ENCODE results near the gene SMG6. TPM values are rescaled to one million over a fixed set of nuclear protein-coding genes. Genes with fewer than 3 reads are reported as not detected.

SMG6 gene
- total RNA-seq, 1 donor from 2014 or later = 38.1 TPM

DNA sequence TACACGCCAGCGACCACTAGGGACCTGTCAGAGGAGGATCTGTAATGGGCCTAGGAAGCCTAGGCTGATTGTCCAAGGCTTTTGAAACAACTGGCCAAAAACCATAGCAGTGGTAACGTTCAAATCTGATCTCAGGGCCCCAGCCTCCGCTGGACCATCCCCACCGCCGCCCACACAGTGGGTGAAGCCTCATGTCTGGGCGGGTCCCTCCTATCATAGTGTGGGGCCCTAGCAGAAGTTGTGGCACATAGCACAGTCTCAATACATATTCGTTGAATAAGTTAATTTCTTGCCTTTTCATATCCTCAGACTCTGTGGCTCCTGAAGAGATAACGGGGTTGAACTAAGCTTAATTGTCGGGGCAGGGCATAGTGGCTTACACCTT lies 272.8 kb downstream of the SMG6 start:
- peak overlapping the region; percentile 93 for H3K4me3 Mint-ChIP-seq (ENCODE audit: unreplicated experiment)
- no peak overlapping the region for H3K27ac Mint-ChIP-seq (ENCODE audit: unreplicated experiment)
- H3K36me3 Mint-ChIP-seq (ENCODE audit: low read depth, unreplicated experiment) = peaks cover 4% of the 10 kb centered on the region
- DNase-seq (ENCODE audit: low spot score) = peak; percentile 60
- peaks cover 10% of the 10 kb centered on the region for H3K4me1 Mint-ChIP-seq (ENCODE audit: unreplicated experiment)
- H3K27me3 Mint-ChIP-seq (ENCODE audit: unreplicated experiment) = peaks cover 12% of the 10 kb centered on the region
- no peaks in the 10 kb centered on the region for H3K9me3 Mint-ChIP-seq (ENCODE audit: unreplicated experiment)
- TF ChIP-seq CTCF (IDR thresholded peaks at IDR 0.05; ENCODE audit: unreplicated experiment) = no peak

GRCh38 chr17:2029911-2030778 lies 273.4 kb downstream of the SMG6 start, which contains the start of gene DPH1:
Gene DPH1, plus strand, starts transcription at chr17:2030153. Its CDS starts 17 bp downstream, at chr17:2030170.
- Mint-ChIP-seq H3K36me3 (ENCODE audit: low read depth, unreplicated experiment) (peaks cover 4% of the 10 kb centered on the region), H3K4me1 (ENCODE audit: unreplicated experiment) (peaks cover 10% of the 10 kb centered on the region), H3K27ac (ENCODE audit: unreplicated experiment) (no peak within 1 kb of the TSS), H3K4me3 (ENCODE audit: unreplicated experiment) (peak within 1 kb of the TSS; percentile 93), H3K9me3 (ENCODE audit: unreplicated experiment) (no peaks in the 10 kb centered on the region), H3K27me3 (ENCODE audit: unreplicated experiment) (peaks cover 12% of the 10 kb centered on the region)
- peak; percentile 84 for DNase-seq (ENCODE audit: low spot score)
- no peak for TF ChIP-seq CTCF (IDR thresholded peaks at IDR 0.05; ENCODE audit: unreplicated experiment)

- Mint-ChIP-seq H3K36me3 (ENCODE audit: low read depth, unreplicated experiment) (peaks cover 4% of the 10 kb centered on the region), H3K9me3 (ENCODE audit: unreplicated experiment) (no peaks in the 10 kb centered on the region), H3K4me1 (ENCODE audit: unreplicated experiment) (peaks cover 10% of the 10 kb centered on the region), H3K27me3 (ENCODE audit: unreplicated experiment) (peaks cover 12% of the 10 kb centered on the region), H3K27ac (ENCODE audit: unreplicated experiment) (no peak overlapping the region), H3K4me3 (ENCODE audit: unreplicated experiment) (no peak overlapping the region)
- TF ChIP-seq CTCF (IDR thresholded peaks at IDR 0.05; ENCODE audit: unreplicated experiment) = no peak
- no peak for DNase-seq (ENCODE audit: low spot score)
Observed at GRCh38 chr17:2028737-2029136, 274.8 kb downstream of the SMG6 start.

- DNase-seq (ENCODE audit: low spot score) = no peak
- peaks cover 4% of the 10 kb centered on the region for H3K36me3 Mint-ChIP-seq (ENCODE audit: low read depth, unreplicated experiment)
- H3K4me1 Mint-ChIP-seq (ENCODE audit: unreplicated experiment) = peaks cover 10% of the 10 kb centered on the region
- no peak overlapping the region for H3K4me3 Mint-ChIP-seq (ENCODE audit: unreplicated experiment)
- peaks cover 15% of the 10 kb centered on the region for H3K27me3 Mint-ChIP-seq (ENCODE audit: unreplicated experiment)
- no peaks in the 10 kb centered on the region for H3K9me3 Mint-ChIP-seq (ENCODE audit: unreplicated experiment)
- no peak for TF ChIP-seq CTCF (IDR thresholded peaks at IDR 0.05; ENCODE audit: unreplicated experiment)
- H3K27ac Mint-ChIP-seq (ENCODE audit: unreplicated experiment) = no peak overlapping the region
Observed at GRCh38 chr17:2028234-2028614, 275.4 kb downstream of the SMG6 start.

Data from endothelial cell (in vitro differentiated cells).